ENCODE data around the gene URB2.

The URB2 gene

GRCh38 chr1:229672246-229672645 lies 46.2 kb downstream of the URB2 start:
- Histone ChIP-seq H3K9me2 (replicated peaks; ENCODE audit: low read depth, low read length) (no peaks in the 10 kb centered on the region), H3K4me1 (ENCODE audit: insufficient read depth, low read length, poor library complexity, severe bottlenecking) (peaks cover 7% of the 10 kb centered on the region), H3F3A (ENCODE audit: low read depth) (no peaks in the 10 kb centered on the region), H3K9ac (ENCODE audit: low read depth, low read length, poor library complexity, severe bottlenecking) (no peak overlapping the region), H3K4me3 (ENCODE audit: low read length, poor library complexity, severe bottlenecking) (no peak overlapping the region), H3K36me3 (ENCODE audit: insufficient read depth, low read length) (no peaks in the 10 kb centered on the region), H3K79me2 (ENCODE audit: insufficient read depth, low read length) (no peaks in the 10 kb centered on the region), H3K9me3 (ENCODE audit: insufficient read depth, low read depth, low read length) (no peaks in the 10 kb centered on the region), H3K4me2 (ENCODE audit: low read depth, low read length, poor library complexity, severe bottlenecking) (no peak overlapping the region), H2AFZ (ENCODE audit: low read length) (no peak overlapping the region), H3K27me3 (ENCODE audit: insufficient read depth, low read length, poor library complexity, severe bottlenecking) (no peaks in the 10 kb centered on the region), H4K20me1 (ENCODE audit: insufficient read depth, low read length, poor library complexity, severe bottlenecking) (no peaks in the 10 kb centered on the region)
- TF ChIP-seq EZH2phosphoT487 (IDR thresholded peaks at IDR 0.05; ENCODE audit: borderline replicate concordance), result no peak
- no peak for TF ChIP-seq CTCF (conservative IDR thresholded peaks at IDR 0.05; ENCODE audit: low read length)

- Histone ChIP-seq H3K4me3 (ENCODE audit: low read length, poor library complexity, severe bottlenecking) (no peak overlapping the region), H3K4me1 (ENCODE audit: insufficient read depth, low read length, poor library complexity, severe bottlenecking) (peaks cover 7% of the 10 kb centered on the region), H3K36me3 (ENCODE audit: insufficient read depth, low read length) (no peaks in the 10 kb centered on the region), H3K9ac (ENCODE audit: low read depth, low read length, poor library complexity, severe bottlenecking) (no peak overlapping the region), H2AFZ (ENCODE audit: low read length) (peak overlapping the region; percentile 52), H3K9me2 (replicated peaks; ENCODE audit: low read depth, low read length) (no peaks in the 10 kb centered on the region), H3F3A (ENCODE audit: low read depth) (no peaks in the 10 kb centered on the region), H4K20me1 (ENCODE audit: insufficient read depth, low read length, poor library complexity, severe bottlenecking) (no peaks in the 10 kb centered on the region), H3K27me3 (ENCODE audit: insufficient read depth, low read length, poor library complexity, severe bottlenecking) (no peaks in the 10 kb centered on the region), H3K9me3 (ENCODE audit: insufficient read depth, low read depth, low read length) (no peaks in the 10 kb centered on the region), H3K79me2 (ENCODE audit: insufficient read depth, low read length) (no peaks in the 10 kb centered on the region), H3K4me2 (ENCODE audit: low read depth, low read length, poor library complexity, severe bottlenecking) (no peak overlapping the region)
- no peak for TF ChIP-seq EZH2phosphoT487 (IDR thresholded peaks at IDR 0.05; ENCODE audit: borderline replicate concordance)
- TF ChIP-seq CTCF (conservative IDR thresholded peaks at IDR 0.05; ENCODE audit: low read length), result no peak
Observed at GRCh38 chr1:229674042-229674441, 48.0 kb downstream of the URB2 start.

- H3K9me3 ChIP-seq (ENCODE audit: insufficient read depth, low read depth, low read length), result no peaks in the 10 kb centered on the region
- TF ChIP-seq EZH2phosphoT487 (IDR thresholded peaks at IDR 0.05; ENCODE audit: borderline replicate concordance) (no peak), CTCF (conservative IDR thresholded peaks at IDR 0.05; ENCODE audit: low read length) (no peak)
- H3K27me3 ChIP-seq (ENCODE audit: insufficient read depth, low read length, poor library complexity, severe bottlenecking), result no peaks in the 10 kb centered on the region
- no peak overlapping the region for H3K4me2 ChIP-seq (ENCODE audit: low read depth, low read length, poor library complexity, severe bottlenecking)
- H3K9me2 ChIP-seq (replicated peaks; ENCODE audit: low read depth, low read length), result no peaks in the 10 kb centered on the region
- no peaks in the 10 kb centered on the region for H3K79me2 ChIP-seq (ENCODE audit: insufficient read depth, low read length)
- H3K4me3 ChIP-seq (ENCODE audit: low read length, poor library complexity, severe bottlenecking), result no peak overlapping the region
- H4K20me1 ChIP-seq (ENCODE audit: insufficient read depth, low read length, poor library complexity, severe bottlenecking), result no peaks in the 10 kb centered on the region
- no peak overlapping the region for H2AFZ ChIP-seq (ENCODE audit: low read length)
- H3F3A ChIP-seq (ENCODE audit: low read depth), result no peaks in the 10 kb centered on the region
- H3K36me3 ChIP-seq (ENCODE audit: insufficient read depth, low read length), result no peaks in the 10 kb centered on the region
- no peak overlapping the region for H3K9ac ChIP-seq (ENCODE audit: low read depth, low read length, poor library complexity, severe bottlenecking)
- peaks cover 7% of the 10 kb centered on the region for H3K4me1 ChIP-seq (ENCODE audit: insufficient read depth, low read length, poor library complexity, severe bottlenecking)
Observed at GRCh38 chr1:229675396-229675795, 49.3 kb downstream of the URB2 start.

All from Loucy (cell line).